RWPE1 (cell line): Measurements from ENCODE around the gene VEZF1.
A peak's percentile ranks its signal among the peaks of the same experiment; 100 is the strongest.

Source experiments
- CTCF ChIA-PET: fragments of 350-600 bp; sonication (Branson Sonifier 250); formaldehyde crosslinking; extraction: SDS; loops from one replicate; lab custom pipeline; 2021; lab: Yijun Ruan, JAX
- POLR2A ChIA-PET: fragments of 400-600 bp; formaldehyde crosslinking; extraction: SDS; loops from one replicate; lab custom pipeline; 2020; ENCODE audit warnings: antibody characterized with exemption; ENCODE audit not compliant: low non-redundant PET; lab: Yijun Ruan, JAX
- DNase-seq: peaks from one replicate; pipeline ENCODE4 v3.0.0; 2012; ENCODE audit warnings: low spot score
- H3K27ac ChIP-seq: fragments of 450-650 bp; 2 replicates; pipeline ENCODE4 v1.5.1; 2017
- CTCF ChIP-seq: fragments of 450-650 bp; conservative IDR thresholded peaks from 2 replicates; pipeline ENCODE4 v1.5.1; 2017; ENCODE audit warnings: low read depth, mild to moderate bottlenecking

VEZF1 gene

GRCh38 chr17:57991537-57991936 is 3.5 kb upstream of the VEZF1 start:
- DNase-seq = no peak
- TF ChIP-seq CTCF = no peak
- POLR2A ChIA-PET = no interaction called here
- CTCF ChIA-PET = interaction anchor here (0.6 to 0.7 kb wide), 2 partner anchors 10 to 159 kb away, joined by 3 to 5 read pairs; no protein-coding TSS in a partner anchor
- no peak overlapping the region for H3K27ac ChIP-seq

GRCh38 chr17:57990037-57990436 is 2.0 kb upstream of the VEZF1 start:
- ChIA-PET CTCF (interaction anchor here (1.3 kb wide), 1 partner anchor 9 kb away, joined by 3 read pairs; no protein-coding TSS in a partner anchor), POLR2A (no interaction called here)
- no peak for DNase-seq
- no peak for TF ChIP-seq CTCF
- H3K27ac ChIP-seq = no peak overlapping the region

- TF ChIP-seq CTCF = no peak
- POLR2A ChIA-PET = interaction anchor here (1.0 kb wide), 1 partner anchor 40 kb away, joined by 3 read pairs; no protein-coding TSS in a partner anchor
- DNase-seq = peak; percentile 87
- CTCF ChIA-PET = interaction anchor here (0.6 to 0.9 kb wide), 3 partner anchors 11 to 131 kb away, joined by 3 to 4 read pairs (median 3); no protein-coding TSS in a partner anchor
- H3K27ac ChIP-seq = peak overlapping the region; percentile 98
Measured at GRCh38 chr17:57988301-57989250, 522 bp upstream of the VEZF1 start.

- ChIA-PET POLR2A (no interaction called here), CTCF (interaction anchor here (1.0 to 1.7 kb wide), 3 partner anchors 13 to 129 kb away, joined by 3 to 8 read pairs (median 5); no protein-coding TSS in a partner anchor)
- TF ChIP-seq CTCF = no peak
- peak overlapping the region; percentile 98 for H3K27ac ChIP-seq
- DNase-seq = no peak
Measured at GRCh38 chr17:57986841-57987580, 1.0 kb downstream of the VEZF1 start.

GRCh38 chr17:57985675-57985974 is 2.4 kb downstream of the VEZF1 start:
- no peak overlapping the region for H3K27ac ChIP-seq
- peak; percentile 87 for DNase-seq
- no peak for TF ChIP-seq CTCF
- ChIA-PET POLR2A (no interaction called here), CTCF (interaction anchor here (0.6 to 1.7 kb wide), 8 partner anchors 14 to 366 kb away, joined by 3 to 8 read pairs (median 4); partner anchors contain the start of gene CUEDC1)
